ENCODE data around the gene SSC5D.

SSC5D gene

DNA sequence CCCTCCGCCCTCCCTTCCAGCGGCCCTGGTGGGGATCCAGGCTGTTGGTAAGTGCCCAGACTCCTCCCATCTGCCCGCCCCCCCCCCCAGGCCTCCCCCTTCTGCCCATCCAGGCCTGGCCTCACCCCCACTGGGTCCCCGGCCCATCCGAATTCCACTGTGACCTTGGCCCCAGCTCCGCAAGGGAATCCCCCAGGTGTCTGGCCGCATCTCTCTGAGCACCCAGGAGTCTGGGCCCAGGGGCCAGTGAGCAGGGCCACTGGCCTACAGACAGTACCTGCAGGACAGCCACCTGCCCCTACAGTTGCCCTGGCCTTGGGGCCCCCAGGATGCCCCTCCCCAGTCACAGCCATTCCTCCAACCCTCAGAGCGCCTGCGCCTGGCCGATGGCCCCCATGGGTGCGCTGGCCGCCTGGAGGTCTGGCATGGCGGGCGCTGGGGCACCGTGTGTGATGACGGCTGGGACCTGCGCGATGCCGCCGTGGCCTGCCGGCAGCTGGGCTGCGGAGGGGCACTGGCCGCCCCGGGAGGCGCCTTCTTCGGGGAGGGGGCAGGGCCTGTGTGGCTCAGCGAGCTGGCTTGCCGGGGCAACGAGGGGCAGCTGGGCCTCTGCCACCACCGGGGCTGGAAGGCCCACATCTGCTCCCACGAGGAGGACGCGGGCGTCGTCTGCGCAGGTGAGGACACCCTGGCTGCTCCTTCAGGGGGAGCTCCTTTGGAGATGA is 912 bp downstream of the SSC5D start:
- TF ChIP-seq, protein P1, sequence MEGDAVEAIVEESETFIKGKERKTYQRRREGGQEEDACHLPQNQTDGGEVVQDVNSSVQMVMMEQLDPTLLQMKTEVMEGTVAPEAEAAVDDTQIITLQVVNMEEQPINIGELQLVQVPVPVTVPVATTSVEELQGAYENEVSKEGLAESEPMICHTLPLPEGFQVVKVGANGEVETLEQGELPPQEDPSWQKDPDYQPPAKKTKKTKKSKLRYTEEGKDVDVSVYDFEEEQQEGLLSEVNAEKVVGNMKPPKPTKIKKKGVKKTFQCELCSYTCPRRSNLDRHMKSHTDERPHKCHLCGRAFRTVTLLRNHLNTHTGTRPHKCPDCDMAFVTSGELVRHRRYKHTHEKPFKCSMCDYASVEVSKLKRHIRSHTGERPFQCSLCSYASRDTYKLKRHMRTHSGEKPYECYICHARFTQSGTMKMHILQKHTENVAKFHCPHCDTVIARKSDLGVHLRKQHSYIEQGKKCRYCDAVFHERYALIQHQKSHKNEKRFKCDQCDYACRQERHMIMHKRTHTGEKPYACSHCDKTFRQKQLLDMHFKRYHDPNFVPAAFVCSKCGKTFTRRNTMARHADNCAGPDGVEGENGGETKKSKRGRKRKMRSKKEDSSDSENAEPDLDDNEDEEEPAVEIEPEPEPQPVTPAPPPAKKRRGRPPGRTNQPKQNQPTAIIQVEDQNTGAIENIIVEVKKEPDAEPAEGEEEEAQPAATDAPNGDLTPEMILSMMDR (IDR thresholded peaks at IDR 0.05), result no peak
- TF ChIP-seq ZFX (IDR thresholded peaks at IDR 0.05; ENCODE audit: borderline replicate concordance), result no peak
- H3K27ac ChIP-seq, result no peak overlapping the region

DNA sequence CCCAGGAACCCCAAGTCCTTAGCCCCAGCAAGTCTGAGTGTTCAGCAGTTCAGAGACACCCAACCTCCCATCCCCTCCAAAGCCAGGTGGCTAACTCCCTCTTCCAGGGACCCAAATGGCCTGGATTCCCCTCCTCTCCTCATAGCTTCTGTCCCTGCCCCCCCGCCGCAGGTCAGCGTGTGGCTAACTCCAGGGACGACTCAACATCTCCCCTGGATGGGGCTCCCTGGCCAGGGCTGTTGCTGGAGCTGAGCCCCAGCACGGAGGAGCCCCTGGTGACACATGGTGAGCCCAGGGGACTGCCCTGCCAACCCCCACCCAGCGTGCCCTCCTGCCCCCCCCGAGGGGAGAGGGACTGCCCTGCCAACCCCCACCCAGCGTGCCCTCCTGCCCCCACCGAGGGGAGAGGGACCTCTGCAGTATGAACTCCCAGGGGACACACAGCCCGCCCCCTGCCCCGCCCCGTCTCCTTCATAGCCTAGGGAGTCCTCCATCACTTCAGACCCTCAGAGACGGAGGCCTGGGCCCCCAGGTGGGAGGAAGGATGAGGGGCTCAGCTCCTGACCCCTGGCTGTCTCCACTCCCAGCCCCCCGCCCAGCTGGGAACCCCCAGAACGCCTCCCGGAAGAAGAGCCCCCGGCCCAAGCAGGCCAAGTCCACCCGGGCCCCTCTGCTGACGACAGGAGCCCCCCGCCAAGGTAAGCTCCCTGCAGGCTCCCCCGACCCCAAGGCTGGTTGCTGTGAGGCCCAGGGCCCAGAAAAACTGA is 1.7 kb downstream of the SSC5D start:
- TF ChIP-seq ZFX (IDR thresholded peaks at IDR 0.05; ENCODE audit: borderline replicate concordance), result no peak
- TF ChIP-seq, protein P1 (IDR thresholded peaks at IDR 0.05), result no peak
- peak overlapping the region; percentile 54 for H3K27ac ChIP-seq

DNA sequence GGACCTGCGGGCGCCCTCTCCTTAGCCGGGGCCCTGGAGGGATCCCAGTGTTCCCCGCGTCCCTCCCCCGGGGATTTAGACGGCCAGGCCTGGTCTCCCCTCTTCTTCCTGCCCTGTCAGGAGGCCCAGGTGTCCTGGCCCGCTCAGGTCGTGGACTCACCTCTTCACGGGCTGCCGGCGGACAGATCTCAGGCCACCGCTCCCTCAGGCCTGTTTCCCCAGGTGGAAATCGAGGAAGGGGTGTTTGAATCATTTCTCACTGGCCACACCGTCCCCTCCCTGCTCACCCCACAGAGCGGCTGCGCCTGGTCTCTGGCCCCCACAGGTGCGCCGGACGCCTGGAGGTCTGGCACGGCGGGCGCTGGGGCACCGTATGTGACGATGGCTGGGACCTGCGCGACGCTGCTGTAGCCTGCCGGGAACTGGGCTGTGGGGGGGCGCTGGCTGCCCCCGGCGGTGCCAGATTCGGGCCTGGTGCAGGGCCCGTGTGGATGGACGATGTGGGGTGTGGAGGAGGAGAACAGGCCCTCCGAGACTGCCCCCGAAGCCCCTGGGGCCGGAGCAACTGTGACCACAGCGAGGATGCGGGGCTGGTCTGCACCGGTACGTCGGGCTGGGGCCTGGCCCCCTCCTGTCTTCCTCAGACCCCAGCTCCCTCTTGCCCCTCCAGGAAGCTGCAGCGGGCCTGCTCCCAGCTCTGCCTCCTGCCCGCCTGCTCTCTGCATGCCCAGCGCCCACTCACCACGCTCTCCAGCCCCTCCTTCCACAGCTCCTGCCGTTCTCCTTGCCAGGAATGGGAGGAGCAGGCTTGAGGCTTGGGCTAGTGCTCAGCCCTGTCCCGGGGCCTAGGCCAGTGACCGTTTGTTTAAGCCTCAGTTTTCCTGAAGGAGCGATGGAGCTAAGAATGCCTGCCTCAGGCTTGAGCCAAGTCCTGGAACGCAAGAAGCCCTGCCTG is 2.5 kb downstream of the SSC5D start:
- peak overlapping the region; percentile 54 for H3K27ac ChIP-seq
- no peak for TF ChIP-seq ZFX (IDR thresholded peaks at IDR 0.05; ENCODE audit: borderline replicate concordance)
- TF ChIP-seq, protein P1 (IDR thresholded peaks at IDR 0.05), result no peak

DNA sequence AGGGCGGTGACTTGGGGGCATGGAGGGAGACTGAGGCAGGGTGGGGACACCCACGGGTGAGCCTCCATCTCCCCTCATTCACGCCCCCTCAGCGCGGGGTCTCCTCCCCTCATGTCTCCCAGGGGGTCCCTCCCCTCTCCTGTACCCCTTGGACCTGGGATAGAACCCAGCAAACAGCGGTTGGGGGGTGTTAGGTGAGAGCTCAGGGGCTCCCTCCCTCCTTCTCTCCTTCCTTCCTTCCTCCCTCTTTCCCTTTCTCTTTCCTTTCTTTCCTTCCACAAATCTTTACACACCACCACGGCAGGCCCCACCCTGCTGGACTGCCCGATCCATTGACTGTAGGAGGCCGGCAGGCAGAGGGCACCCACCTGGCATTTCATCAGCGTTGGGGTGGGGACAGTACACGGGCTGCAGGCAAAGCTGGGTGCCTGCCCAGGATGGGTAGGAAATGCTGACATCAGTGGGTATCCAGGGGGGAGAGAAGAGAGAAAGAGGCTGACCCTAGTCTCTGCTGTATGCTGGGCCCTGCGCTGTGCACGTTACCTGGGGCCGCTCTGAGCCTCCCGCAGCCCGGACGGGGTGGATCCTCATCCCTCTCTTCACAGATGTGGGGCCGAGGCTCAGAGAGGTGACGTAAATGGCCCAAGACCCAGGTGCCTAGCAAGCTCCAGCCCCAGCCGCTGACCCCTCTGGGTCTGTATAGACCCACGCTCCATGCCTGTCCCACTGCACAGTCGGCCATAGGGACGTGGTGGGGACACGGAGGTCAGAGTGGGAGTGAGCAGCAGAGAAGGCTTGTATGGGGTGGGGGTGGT is 3.5 kb downstream of the SSC5D start:
- H3K27ac ChIP-seq, result peak overlapping the region; percentile 54
- TF ChIP-seq, protein P1 (IDR thresholded peaks at IDR 0.05), result no peak
- no peak for TF ChIP-seq ZFX (IDR thresholded peaks at IDR 0.05; ENCODE audit: borderline replicate concordance)

DNA sequence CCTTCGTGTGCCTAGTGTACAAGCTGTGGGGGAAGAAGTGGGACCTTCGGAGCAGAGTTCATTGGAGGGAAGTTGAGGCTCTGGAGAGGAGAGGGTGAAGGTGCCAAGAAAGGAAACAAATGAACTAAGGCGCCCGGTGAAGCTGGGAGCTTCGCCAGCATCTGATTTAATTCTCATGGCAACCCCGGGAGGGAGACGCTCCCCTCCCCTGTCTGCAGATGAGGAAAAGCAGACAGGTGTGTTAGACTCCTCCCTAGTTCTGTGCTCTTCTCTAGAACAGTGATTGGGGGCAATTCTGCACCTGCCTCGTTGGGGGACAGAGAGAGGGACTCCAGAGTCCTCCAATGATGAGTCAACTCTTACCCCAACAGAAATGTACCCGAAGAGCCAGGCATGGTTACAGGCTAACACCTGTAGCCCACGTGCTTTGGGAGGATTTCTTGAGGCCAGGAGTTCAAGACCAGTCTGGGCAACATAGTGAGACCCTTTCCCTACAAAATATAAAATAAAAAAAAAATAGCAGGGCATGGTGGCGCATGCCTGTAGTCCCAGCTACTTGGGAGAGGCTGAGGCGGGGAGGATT is 4.2 kb downstream of the SSC5D start:
- H3K27ac ChIP-seq, result no peak overlapping the region
- TF ChIP-seq, protein P1 (IDR thresholded peaks at IDR 0.05), result no peak
- no peak for TF ChIP-seq ZFX (IDR thresholded peaks at IDR 0.05; ENCODE audit: borderline replicate concordance)

DNA sequence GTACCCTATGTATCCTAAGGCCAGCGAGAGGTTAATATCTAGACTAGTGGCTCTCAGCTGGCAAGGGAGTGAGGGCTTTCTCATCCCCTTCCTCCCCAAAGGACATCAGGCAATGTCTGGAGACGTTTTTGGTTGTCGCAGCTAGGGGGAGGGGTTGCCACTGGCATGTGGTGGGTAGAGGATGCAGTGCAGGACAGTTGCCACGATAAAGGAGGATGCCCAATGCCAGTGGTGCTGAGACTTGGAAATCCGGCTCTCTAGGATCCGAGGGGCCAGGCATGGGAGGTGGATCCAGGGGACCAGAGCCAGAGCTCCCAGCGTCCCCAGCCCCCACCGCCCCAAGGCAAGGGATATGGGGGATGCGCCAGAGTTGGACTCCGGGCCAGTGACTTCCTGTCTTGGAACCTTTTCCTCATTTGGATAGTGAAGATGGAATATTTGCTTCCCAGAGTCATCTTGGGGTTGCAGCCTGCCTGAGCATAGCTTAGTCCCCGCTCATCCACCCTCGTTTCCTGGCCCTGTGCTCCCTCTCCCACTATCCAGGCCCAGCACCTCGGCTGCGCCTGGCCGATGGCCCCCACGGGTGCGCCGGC is 4.9 kb downstream of the SSC5D start:
- TF ChIP-seq ZFX (IDR thresholded peaks at IDR 0.05; ENCODE audit: borderline replicate concordance), result no peak
- TF ChIP-seq, protein P1 (IDR thresholded peaks at IDR 0.05), result no peak
- no peak overlapping the region for H3K27ac ChIP-seq

Measured in 22Rv1 (cell line).